Fibroblast of peridontal ligament (primary cell): ENCODE measurements around the gene FBN1.

Source experiments
- DNase-seq: peaks from one replicate; pipeline ENCODE4 v3.0.0-alpha.2; 2010; ENCODE audit errors: extremely low read depth

Gene FBN1

GRCh38 chr15:48554112-48554511, 91.4 kb downstream of the FBN1 start:
- no peak for DNase-seq

- no peak for DNase-seq
Observed at GRCh38 chr15:48553559-48553958, 92.0 kb downstream of the FBN1 start.

GRCh38 chr15:48550822-48551525, 94.5 kb downstream of the FBN1 start:
- no peak for DNase-seq

GRCh38 chr15:48548455-48548854, 97.1 kb downstream of the FBN1 start:
- no peak for DNase-seq

GRCh38 chr15:48547286-48547685, 98.2 kb downstream of the FBN1 start:
- DNase-seq, result peak; percentile 65

- no peak for DNase-seq
Observed at GRCh38 chr15:48546296-48546695, 99.2 kb downstream of the FBN1 start.

GRCh38 chr15:48544778-48545177, 100.7 kb downstream of the FBN1 start:
- DNase-seq, result peak; percentile 52

GRCh38 chr15:48541341-48542278, 103.9 kb downstream of the FBN1 start:
- peak; percentile 93 for DNase-seq

GRCh38 chr15:48540756-48541155, 104.8 kb downstream of the FBN1 start:
- no peak for DNase-seq

- no peak for DNase-seq
Observed at GRCh38 chr15:48538941-48539340, 106.6 kb downstream of the FBN1 start.

GRCh38 chr15:48537271-48538113, 108.0 kb downstream of the FBN1 start:
- no peak for DNase-seq

- no peak for DNase-seq
Observed at GRCh38 chr15:48536681-48537091, 108.8 kb downstream of the FBN1 start.

GRCh38 chr15:48533982-48534381, 111.5 kb downstream of the FBN1 start:
- DNase-seq, result no peak

- peak; percentile 41 for DNase-seq
Observed at GRCh38 chr15:48532946-48533345, 112.6 kb downstream of the FBN1 start.

GRCh38 chr15:48530528-48530927, 115.0 kb downstream of the FBN1 start:
- DNase-seq, result no peak

GRCh38 chr15:48528921-48529320, 116.6 kb downstream of the FBN1 start:
- no peak for DNase-seq

GRCh38 chr15:48527517-48527916, 118.0 kb downstream of the FBN1 start:
- no peak for DNase-seq

GRCh38 chr15:48522911-48523310, 122.6 kb downstream of the FBN1 start:
- DNase-seq, result peak; percentile 72

GRCh38 chr15:48522123-48522522, 123.4 kb downstream of the FBN1 start:
- no peak for DNase-seq

GRCh38 chr15:48520376-48521155, 124.9 kb downstream of the FBN1 start:
- DNase-seq, result no peak

GRCh38 chr15:48516121-48516520, 129.4 kb downstream of the FBN1 start:
- no peak for DNase-seq
